Motor neuron (in vitro differentiated cells): ENCODE data around the gene NRDC. TPM values are rescaled to one million over a fixed set of nuclear protein-coding genes. Genes with fewer than 3 reads are reported as not detected.

Experiments
- ATAC-seq, 8 experiments: fragments of 200-7000 bp; cut with Tn5 transposase; replicated peaks in 6 of 8; 2 replicates each; pipeline ENCODE4 v1.8.0; 2021; ENCODE audit warnings: mild to moderate bottlenecking in 8 of 8, moderate library complexity in 8 of 8
- H3K27ac ChIP-seq, 2 donors: fragments of 250-450 bp; sonication (Bioruptor Pico); 2 replicates each; pipeline ENCODE4 v1.9.0; 2021; ENCODE audit warnings: antibody characterized with exemption in 2 of 2, mild to moderate bottlenecking in 2 of 2, moderate library complexity in 1 of 2
- H3K4me1 ChIP-seq, 2 donors: fragments of 250-450 bp; sonication (Bioruptor Pico); replicated peaks in 1 of 2; 2 replicates each; pipeline ENCODE4 v1.6.1; 2021; ENCODE audit warnings: antibody characterized with exemption in 2 of 2, mild to moderate bottlenecking in 2 of 2, moderate library complexity in 1 of 2
- H3K4me3 ChIP-seq, 5 donors: fragments of 250-450 bp; sonication (Bioruptor Pico); 2 replicates each; pipeline ENCODE4 v1.9.0; 2021; ENCODE audit warnings: antibody characterized with exemption in 5 of 5, mild to moderate bottlenecking in 5 of 5, moderate library complexity in 4 of 5
- WGBS, 10 experiments: fragments of 450-650 bp; shearing (Covaris generic); methylation state at CpG; one replicate each; pipeline ENCODE4 v1.0.0; 2022; 5-methylcytosine and 5-hydroxymethylcytosine counted together
- in situ Hi-C, 9 experiments: fragments of 400-800 bp; cut with MboI; loops; one replicate each; pipeline ENCODE4 v1.15.0; 2021; ENCODE audit warnings: low sequenced_read_pairs in 9 of 9, low pct_unique_long_range_greater_than_20kb in 2 of 9; ENCODE audit not compliant: unreplicated experiment in 9 of 9
- total RNA-seq, 8 experiments: library from RNA; unstranded; fragments of 300-600 nt; gene quantifications; 2 replicates each; pipeline versions ENCODE4 v1.2.3 to v1.2.4, GENCODE V29; 2022

The NRDC gene
- total RNA-seq, 8 experiments from 2014 or later, result 74.2 to 140 (median 98.1) TPM

DNA sequence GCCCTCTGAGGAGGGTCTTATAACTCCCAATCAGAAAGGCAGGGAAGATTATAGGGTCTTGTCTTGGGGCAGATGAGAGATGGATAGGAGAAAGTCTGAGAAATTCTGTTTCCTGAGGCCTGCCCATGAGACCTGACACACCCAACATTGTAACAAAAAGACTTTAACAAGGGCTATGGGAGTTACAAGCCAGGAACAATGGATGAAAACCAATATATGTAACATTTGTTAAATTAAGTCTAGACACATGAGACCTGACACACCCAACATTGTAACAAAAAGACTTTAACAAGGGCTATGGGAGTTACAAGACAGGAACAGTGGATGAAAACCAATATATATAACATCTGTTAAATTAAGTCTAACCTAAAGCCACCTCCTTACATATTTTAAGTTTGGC, 21.8 kb downstream of the NRDC start:
- ATAC-seq, result no peak
- Histone ChIP-seq H3K27ac (no peak overlapping the region), H3K4me3 (no peak overlapping the region), H3K4me1 (no peaks in the 10 kb centered on the region)
- in situ Hi-C loops, result no loop called here

DNA sequence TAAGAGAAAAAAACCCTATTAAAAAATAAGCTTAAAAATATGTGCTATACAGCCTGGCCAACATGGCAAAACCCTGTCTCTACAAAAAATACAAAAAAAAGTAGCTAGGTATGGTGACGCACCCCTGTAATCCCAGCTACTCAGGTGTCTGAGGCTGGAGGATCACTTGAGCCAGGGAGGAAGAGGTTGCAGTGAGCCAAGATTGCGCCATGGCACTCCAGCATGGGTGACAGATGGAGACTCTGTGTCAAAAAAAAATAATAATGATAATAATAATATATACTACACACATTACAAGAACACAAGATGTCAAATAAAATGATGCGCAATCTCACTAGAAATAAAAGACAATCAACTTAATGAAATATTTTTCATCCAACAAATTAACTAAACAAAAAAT, 22.9 kb downstream of the NRDC start:
- no peak for ATAC-seq
- WGBS, 10 experiments, result 84 to 100% (median 99%) methylated on average over 1 to 3 of the region's 3 CpGs
- no peak overlapping the region for H3K27ac ChIP-seq
- no peaks in the 10 kb centered on the region for H3K4me1 ChIP-seq
- H3K4me3 ChIP-seq, result no peak overlapping the region
- in situ Hi-C loops, result no loop called here

DNA sequence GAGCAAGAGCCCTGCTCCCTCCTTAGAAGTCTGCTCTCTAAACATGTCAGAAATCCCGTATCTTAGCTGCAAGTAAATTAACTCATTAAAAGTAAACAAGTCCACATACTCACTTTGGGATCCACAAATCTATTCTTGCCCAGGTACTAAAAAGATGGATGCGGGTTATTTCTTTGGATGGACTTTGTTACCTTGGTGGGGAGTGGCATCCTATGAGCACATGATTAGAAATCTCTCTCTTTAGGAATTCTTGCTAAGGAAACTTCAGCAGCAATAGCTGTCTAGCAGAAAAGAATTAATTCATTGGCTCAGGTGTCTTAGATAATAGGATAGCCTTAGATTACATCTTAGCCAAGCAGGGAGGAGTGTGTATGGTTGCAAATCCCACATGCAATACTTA, 25.2 kb downstream of the NRDC start:
- WGBS, 10 experiments, result 80 to 100% (median 100%) methylated on average over 1 to 2 of the region's 2 CpGs; no CpG with 5 or more reads in 2 of the 10 experiments
- Histone ChIP-seq H3K27ac (no peak overlapping the region), H3K4me1 (no peaks in the 10 kb centered on the region), H3K4me3 (no peak overlapping the region)
- in situ Hi-C loops, result no loop called here
- no peak for ATAC-seq

DNA sequence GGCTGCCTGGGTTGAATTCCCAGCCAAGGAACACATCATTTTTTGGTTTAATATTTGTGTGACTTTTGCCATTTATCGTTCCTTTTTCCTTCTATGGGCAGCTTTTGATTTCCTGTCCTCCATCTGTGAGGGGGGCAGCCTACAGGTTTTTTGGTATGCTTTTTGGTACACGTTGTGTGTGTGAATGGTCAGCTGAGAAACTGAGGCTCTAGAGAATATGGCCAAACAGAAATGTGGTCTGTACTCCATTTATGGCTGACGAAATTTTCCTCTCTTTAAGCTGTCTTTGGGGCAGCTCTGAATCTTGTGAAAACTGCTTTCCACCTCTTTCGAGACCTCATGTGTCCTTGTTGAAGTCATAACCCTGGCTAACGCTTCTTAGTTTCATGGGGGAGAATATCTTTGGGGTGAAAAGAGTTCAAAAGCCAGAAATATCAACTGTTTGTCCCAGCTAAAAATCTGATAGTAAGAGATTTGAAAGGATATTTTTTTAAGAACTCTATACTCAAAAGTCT, 26.6 kb downstream of the NRDC start:
- in situ Hi-C loops, result no loop called here
- Histone ChIP-seq H3K4me1 (no peaks in the 10 kb centered on the region), H3K4me3 (no peak overlapping the region), H3K27ac (no peak overlapping the region)
- ATAC-seq, result no peak
- 81 to 100% (median 88%) methylated on average over 2 to 5 of the region's 5 CpGs; no CpG with 5 or more reads in 1 of the 10 experiments for WGBS, 10 experiments

DNA sequence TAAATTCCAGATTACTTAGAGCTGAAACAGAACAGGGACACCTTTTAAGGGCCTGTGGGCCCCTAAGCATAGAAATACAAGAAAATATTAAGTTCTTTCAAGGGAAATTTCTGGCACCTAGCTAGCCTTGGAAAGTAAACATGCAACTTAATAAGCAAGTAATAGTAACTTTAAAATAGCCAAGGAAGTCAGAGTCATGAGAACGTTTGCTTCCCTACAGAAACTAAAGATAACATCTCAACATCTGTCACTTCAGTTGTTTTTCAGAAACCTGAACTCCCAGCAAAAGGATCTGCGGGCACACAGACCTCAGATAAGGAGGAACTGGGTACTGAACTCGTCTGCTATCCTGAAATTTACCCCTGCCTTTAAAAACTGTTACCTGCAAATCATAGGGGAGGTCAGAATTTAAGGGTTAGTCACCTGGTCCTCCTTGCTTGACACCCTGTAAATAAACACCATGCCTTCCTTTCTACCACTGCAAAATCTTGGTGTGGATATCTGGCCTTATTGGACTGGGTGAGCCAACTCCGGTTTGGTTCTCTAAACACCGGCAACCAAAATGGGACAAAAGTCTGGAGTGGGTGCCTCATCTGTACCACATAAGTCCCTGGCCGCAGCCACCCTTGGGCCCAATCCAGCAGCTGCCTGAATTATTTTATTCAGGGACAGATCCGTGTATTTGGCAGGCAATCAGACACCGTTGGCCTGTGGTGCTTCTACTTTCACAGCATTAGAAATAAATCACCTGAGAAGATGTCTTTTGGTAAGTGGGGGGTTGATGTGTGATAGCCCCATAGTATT, 27.9 kb downstream of the NRDC start:
- Histone ChIP-seq H3K27ac (no peak overlapping the region), H3K4me3 (no peak overlapping the region), H3K4me1 (no peaks in the 10 kb centered on the region)
- 33 to 94% (median 73%) methylated on average over 2 to 7 of the region's 8 CpGs; no CpG with 5 or more reads in 2 of the 10 experiments for WGBS, 10 experiments
- ATAC-seq, result no peak
- in situ Hi-C loops, result no loop called here

DNA sequence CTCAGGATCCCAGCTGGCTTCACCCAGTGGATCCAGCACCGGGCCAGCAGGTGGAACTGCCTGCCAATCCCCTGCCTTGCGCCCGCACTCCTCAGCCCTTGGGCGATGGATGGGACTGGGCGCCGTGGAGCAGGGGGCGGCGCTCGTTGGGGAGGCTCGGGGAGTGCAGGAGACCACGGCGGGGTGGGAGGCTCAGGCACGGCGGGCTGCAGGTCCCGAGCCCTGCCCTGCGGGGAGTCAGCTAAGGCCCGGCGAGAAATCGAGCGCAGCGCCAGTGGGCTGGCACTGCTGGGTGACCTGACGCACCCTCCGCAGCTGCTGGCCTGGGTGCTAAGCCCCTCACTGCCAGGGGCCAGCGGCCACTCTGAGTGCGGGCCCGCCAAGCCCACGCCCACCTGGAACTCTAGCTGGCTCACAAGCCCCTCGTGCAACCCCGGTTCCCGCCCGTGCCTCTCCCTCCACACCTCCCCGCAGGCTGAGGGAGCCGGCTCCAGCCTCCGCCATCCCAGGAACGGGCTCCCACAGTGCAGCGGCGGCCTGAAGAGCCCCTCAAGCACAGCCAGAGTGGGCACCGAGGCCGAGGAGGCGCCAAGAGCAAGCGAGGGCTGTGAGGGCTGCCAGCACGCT, 31.1 kb downstream of the NRDC start:
- WGBS, 10 experiments, result 87 to 100% (median 99%) methylated on average over 1 to 22 of the region's 42 CpGs; no CpG with 5 or more reads in 4 of the 10 experiments
- no peak overlapping the region for H3K4me3 ChIP-seq
- peaks cover 0 to under 1% of the 10 kb centered on the region in 2 donors for H3K4me1 ChIP-seq
- in situ Hi-C loops, result no loop called here
- no peak for ATAC-seq
- no peak overlapping the region for H3K27ac ChIP-seq

DNA sequence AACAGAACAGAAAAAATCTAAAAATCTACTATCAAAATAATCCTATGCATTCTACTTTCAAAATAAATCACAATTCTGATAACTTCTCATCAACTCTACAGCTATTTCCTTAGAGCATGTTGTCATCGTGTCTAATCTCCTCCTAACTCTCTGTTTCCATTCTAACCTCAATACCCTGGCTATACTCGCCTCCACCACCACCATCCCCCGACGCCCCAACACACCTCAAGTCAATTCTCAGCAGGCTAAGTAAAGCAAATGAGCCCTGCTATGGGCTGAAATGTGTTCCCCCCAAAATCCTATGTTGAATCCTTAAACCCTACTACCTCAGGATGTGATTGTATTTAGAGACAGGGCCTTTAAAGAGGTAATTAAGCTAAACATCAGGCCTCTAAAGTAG, 34.6 kb downstream of the NRDC start:
- no peak overlapping the region for H3K4me3 ChIP-seq
- H3K27ac ChIP-seq, result no peak overlapping the region
- H3K4me1 ChIP-seq, result peaks cover 0 to 4% of the 10 kb centered on the region in 2 donors
- in situ Hi-C loops, result no loop called here
- no peak for ATAC-seq
- WGBS, 10 experiments, result 20 to 100% (median 75%) methylated on average over 1 to 4 of the region's 4 CpGs

DNA sequence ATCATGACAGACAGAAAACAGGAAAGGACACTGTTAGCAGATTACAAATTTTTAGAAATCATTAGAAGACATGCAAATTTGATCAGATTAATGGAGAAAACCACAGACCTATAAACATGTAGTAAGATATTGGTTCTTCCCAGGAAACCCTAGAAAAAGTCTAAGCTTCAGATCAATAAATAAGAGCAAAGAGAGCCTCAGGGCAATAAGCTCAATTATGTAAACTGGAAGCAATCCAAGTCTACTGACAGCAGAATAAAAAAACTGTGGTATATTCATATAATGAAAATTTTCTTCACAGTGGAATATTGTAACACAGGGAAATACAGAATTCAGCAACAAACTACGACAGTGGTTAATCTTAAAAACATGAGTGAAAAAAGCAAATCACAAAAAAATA, 36.3 kb downstream of the NRDC start:
- Histone ChIP-seq H3K4me3 (no peak overlapping the region), H3K27ac (no peak overlapping the region), H3K4me1 (peaks cover 0 to 4% of the 10 kb centered on the region in 2 donors)
- in situ Hi-C loops, result no loop called here
- 29 to 100% (median 87%) methylated on average over 1 of the region's 1 CpG; no CpG with 5 or more reads in 2 of the 10 experiments for WGBS, 10 experiments
- peak in 1 of 8 experiments; percentile 29 for ATAC-seq

DNA sequence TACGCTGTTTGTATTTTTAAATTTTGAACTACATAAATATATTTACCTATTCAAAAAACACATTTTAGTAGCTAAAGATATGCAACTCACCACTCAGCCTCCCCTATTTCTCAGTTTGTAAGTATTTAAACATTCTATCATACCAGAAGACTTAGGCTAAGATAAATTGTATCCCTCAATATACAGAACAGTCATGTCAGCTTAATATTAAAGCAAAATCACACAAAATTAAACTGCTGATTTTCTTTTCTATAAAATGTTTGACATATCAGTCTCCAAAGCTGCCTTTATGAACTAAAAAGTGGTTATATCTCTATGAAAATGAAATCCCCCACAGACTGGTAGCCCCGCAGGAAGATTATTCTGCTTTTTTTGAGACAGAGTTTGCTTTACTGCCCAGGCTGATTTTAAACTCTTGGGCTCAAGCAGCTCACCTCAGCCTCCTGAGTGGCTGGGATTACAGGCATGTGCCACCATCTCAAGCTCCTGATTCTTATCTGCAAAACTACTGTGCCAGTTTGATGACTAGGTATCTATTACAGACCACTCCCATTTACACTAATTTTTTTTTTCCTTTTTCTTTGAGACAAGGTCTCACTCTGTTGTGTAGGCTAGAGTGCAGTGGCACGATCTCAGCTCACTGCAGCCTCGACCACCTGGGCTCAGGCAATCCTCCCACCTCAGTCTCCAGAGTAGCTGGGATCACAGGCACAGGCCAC, 37.6 kb downstream of the NRDC start:
- H3K27ac ChIP-seq, result no peak overlapping the region
- no peak overlapping the region for H3K4me3 ChIP-seq
- H3K4me1 ChIP-seq, result peaks cover 0 to 4% of the 10 kb centered on the region in 2 donors
- in situ Hi-C loops, result no loop called here
- 85 to 100% (median 93%) methylated on average over 1 to 4 of the region's 4 CpGs for WGBS, 10 experiments
- ATAC-seq, result no peak

DNA sequence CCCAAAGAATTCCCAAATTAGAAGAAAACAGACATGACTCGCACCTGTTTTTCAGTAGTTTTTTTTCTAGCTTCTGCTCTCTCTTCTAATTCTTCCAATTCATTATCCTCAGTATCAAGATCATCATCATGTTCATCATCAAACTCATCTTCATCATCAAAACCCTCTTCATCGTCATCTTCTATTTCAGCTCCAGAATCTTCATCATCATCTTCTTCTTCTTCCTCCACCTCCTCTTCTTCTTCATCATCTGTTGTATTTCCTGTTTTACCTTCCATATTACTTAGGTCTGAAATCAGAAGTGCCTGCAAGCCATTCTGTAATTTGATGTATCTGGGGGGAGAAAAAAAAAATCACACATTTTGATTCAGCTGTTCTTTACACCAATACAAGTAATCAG, 38.3 kb downstream of the NRDC start:
- Histone ChIP-seq H3K4me1 (peaks cover 0 to 4% of the 10 kb centered on the region in 2 donors), H3K4me3 (no peak overlapping the region), H3K27ac (no peak overlapping the region)
- no peak for ATAC-seq
- in situ Hi-C loops, result no loop called here
- 89 to 100% (median 97%) methylated on average over 2 of the region's 2 CpGs for WGBS, 10 experiments

DNA sequence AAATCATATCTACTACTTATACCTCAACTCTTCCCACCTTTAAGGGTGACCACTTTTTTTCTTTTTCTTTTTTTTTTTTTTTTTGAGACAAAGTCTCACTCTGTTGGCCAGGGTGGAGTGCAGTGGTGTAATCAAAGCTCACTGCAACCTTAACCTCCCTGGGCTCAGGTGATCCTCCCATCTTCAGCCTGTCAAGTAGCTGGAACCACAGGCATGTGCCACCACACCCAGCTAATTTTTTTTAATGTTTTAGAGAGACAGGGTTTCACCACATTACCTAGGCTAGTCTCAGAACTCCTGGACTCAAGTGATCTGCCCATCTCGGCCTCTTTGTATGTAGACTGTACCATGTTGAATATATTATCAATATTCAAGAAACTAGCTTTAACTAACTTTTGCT, 39.4 kb downstream of the NRDC start:
- Histone ChIP-seq H3K4me1 (peaks cover 0 to 4% of the 10 kb centered on the region in 2 donors), H3K27ac (no peak overlapping the region), H3K4me3 (no peak overlapping the region)
- WGBS, 10 experiments, result 86 to 100% (median 100%) methylated on average over 1 of the region's 1 CpG; no CpG with 5 or more reads in 2 of the 10 experiments
- no peak for ATAC-seq
- in situ Hi-C loops, result no loop called here

DNA sequence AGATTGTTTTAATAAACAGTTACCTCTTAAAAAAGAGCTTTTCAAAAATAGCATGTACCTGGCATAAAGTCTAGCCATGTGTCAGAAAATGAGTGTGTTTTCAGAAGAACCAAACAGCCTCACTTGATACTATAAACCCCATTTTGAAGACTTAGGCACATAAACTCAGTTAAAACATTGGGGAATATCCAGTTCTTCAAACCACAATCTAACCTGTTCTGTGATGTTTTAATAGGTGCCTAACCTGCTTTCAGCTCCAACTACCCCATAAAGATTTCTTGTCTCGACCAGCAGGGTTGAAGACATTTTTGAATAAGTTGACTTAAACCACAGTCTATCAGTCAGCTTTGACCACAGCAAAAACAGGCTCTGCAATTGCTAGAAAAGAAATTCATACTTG, 41.3 kb downstream of the NRDC start:
- H3K27ac ChIP-seq, result no peak overlapping the region
- no peak for ATAC-seq
- in situ Hi-C loops, result no loop called here
- peaks cover 0 to 2% of the 10 kb centered on the region in 2 donors for H3K4me1 ChIP-seq
- no peak overlapping the region for H3K4me3 ChIP-seq
- 63 to 100% (median 92%) methylated on average over 1 of the region's 1 CpG; no CpG with 5 or more reads in 3 of the 10 experiments for WGBS, 10 experiments

DNA sequence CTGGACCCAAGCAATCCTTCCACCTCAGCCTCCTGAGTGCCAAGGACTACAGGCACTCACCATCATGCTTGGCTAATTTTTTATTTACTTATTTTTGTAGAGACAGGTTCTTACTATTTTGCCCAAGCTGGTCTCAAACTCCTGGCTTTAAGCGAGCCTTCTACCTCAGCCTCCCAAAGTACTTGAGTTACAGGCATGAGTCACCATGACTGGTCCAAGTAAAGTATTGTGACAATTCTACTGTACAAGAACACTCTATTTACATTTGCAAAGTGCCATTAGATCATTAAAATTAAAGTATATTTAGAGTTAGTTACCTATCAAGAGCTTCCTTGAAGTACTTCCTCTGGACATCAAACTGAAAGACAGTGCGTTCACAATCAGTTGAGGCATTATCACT, 44.8 kb downstream of the NRDC start:
- Histone ChIP-seq H3K4me3 (no peak overlapping the region), H3K27ac (no peak overlapping the region), H3K4me1 (no peaks in the 10 kb centered on the region)
- 83 to 100% (median 100%) methylated on average over 1 to 2 of the region's 2 CpGs; no CpG with 5 or more reads in 2 of the 10 experiments for WGBS, 10 experiments
- in situ Hi-C loops, result no loop called here
- ATAC-seq, result no peak
